ENCODE results near the gene TENM4. TPM values are rescaled to one million over a fixed set of nuclear protein-coding genes. Genes with fewer than 3 reads are reported as not detected.

TENM4 gene
- total and polyA plus RNA-seq, 10 of the 15 experiments (the other 5 are each of a cell fraction or from before 2014, with no cell fraction given), result 0.03 to 0.12 (median 0.06) TPM; not detected in 7

DNA sequence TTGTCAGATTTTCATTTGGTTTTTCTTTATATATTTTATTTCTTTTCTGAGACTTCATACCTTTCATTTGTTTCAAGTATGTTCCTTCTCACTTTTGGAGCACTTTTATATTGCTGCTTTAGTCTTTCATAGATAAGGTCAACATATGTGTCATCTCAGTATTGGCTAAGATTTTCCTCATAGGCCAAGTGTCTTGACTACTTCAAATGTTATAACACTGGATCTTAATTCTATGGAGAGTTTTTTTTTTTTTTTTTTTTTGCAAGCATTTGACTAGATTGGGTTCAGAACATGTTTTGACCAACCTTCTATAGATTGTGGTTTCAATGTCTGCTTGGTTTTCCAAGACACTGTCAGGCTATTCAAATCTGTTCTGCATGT lies 797.2 kb downstream of the TENM4 start:
- no peaks in the 10 kb centered on the region for H3K79me2 ChIP-seq (ENCODE audit: control insufficient read depth, insufficient read depth, low read length)
- H3K4me1 ChIP-seq (ENCODE audit: control insufficient read depth, insufficient read depth, low read length), result no peaks in the 10 kb centered on the region
- ChIA-PET RAD21 (ENCODE audit: unreplicated experiment) (no interaction called here), CTCF (interaction anchor here (0.9 to 7.5 kb wide), 3 partner anchors 72 to 517 kb away, joined by 3 to 172 read pairs (median 110); no protein-coding TSS in a partner anchor), POLR2A (no interaction called here), SMC1A (ENCODE audit: uncharacterized antibody, unreplicated experiment) (no interaction called here)
- no peaks in the 10 kb centered on the region for H3K9me3 ChIP-seq (replicated peaks; ENCODE audit: control insufficient read depth, insufficient read depth, low read length)
- no peaks in the 10 kb centered on the region for H4K20me1 ChIP-seq (ENCODE audit: control insufficient read depth, insufficient read depth)
- peaks cover 0 to 6% of the 10 kb centered on the region in 2 experiments; a peak in 2 of 4 replicates for H3K27me3 ChIP-seq (replicated peaks in 1 of 2; ENCODE audit: control insufficient read depth in 2 of 2, insufficient read depth in 2 of 2, low read length in 1 of 2)
- BruUV-seq (replicated peaks), result no TSS peak
- H3K27ac ChIP-seq (ENCODE audit: control insufficient read depth, insufficient read depth), result no peak overlapping the region
- ATAC-seq (no peak), DNase-seq (ENCODE audit: low read depth, low spot score) (no peak), FAIRE-seq (no peak)
- no peaks in the 10 kb centered on the region for H3K36me3 ChIP-seq (ENCODE audit: control insufficient read depth in 2 of 2, insufficient read depth in 2 of 2, low read length in 1 of 2)
- in situ Hi-C loops (cut with MboI) (loop anchor here (10.0 to 25.0 kb wide), 2 partner anchors 431 to 844 kb away; no protein-coding TSS in a partner anchor), intact Hi-C loops (cut with micrococcal nuclease; ENCODE audit: unreplicated experiment) (loop anchor here (2.0 kb wide), 1 partner anchor 515 kb away; no protein-coding TSS in a partner anchor)
- H3K9ac ChIP-seq (ENCODE audit: control insufficient read depth, insufficient read depth, low read length), result no peak overlapping the region
- no peak overlapping the region for H2AFZ ChIP-seq (ENCODE audit: control insufficient read depth, low read depth, low read length)
- TF ChIP-seq JUNB (IDR thresholded peaks at IDR 0.05), result no peak
- no peak for TF ChIP-seq ESRRA (IDR thresholded peaks at IDR 0.05; ENCODE audit: low read length)
- TF ChIP-seq, protein P1, sequence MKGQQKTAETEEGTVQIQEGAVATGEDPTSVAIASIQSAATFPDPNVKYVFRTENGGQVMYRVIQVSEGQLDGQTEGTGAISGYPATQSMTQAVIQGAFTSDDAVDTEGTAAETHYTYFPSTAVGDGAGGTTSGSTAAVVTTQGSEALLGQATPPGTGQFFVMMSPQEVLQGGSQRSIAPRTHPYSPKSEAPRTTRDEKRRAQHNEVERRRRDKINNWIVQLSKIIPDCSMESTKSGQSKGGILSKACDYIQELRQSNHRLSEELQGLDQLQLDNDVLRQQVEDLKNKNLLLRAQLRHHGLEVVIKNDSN (IDR thresholded peaks at IDR 0.05; ENCODE audit: borderline replicate concordance, extremely low read length, insufficient read depth, low read depth, low read length), result no peak
- no peak for TF ChIP-seq FOS (IDR thresholded peaks at IDR 0.05; ENCODE audit: borderline replicate concordance, extremely low read depth, insufficient read length)
- no peak for TF ChIP-seq CBX5 (IDR thresholded peaks at IDR 0.05; ENCODE audit: low read depth)
- no peak for TF ChIP-seq HDGF (IDR thresholded peaks at IDR 0.05)
- no peak for TF ChIP-seq YY1 (IDR thresholded peaks at IDR 0.05; ENCODE audit: low read depth, low read length)
- TF ChIP-seq EED (IDR thresholded peaks at IDR 0.05; ENCODE audit: low read depth), result no peak
- no peak for TF ChIP-seq NR2C2 (IDR thresholded peaks at IDR 0.05; ENCODE audit: borderline replicate concordance, control insufficient read depth, insufficient read length, low read depth)
- TF ChIP-seq GATAD2B (conservative IDR thresholded peaks at IDR 0.05; ENCODE audit: low read depth), result no peak
- TF ChIP-seq, protein P2, sequence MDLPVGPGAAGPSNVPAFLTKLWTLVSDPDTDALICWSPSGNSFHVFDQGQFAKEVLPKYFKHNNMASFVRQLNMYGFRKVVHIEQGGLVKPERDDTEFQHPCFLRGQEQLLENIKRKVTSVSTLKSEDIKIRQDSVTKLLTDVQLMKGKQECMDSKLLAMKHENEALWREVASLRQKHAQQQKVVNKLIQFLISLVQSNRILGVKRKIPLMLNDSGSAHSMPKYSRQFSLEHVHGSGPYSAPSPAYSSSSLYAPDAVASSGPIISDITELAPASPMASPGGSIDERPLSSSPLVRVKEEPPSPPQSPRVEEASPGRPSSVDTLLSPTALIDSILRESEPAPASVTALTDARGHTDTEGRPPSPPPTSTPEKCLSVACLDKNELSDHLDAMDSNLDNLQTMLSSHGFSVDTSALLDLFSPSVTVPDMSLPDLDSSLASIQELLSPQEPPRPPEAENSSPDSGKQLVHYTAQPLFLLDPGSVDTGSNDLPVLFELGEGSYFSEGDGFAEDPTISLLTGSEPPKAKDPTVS (IDR thresholded peaks at IDR 0.05; ENCODE audit: low read depth, low read length), result no peak
- no peak overlapping the region for H3K4me3 ChIP-seq
- H3K4me2 ChIP-seq (ENCODE audit: control insufficient read depth, insufficient read depth), result no peak overlapping the region
